H9 (cell line): ENCODE results near the gene UFSP1. TPM values are rescaled to one million over a fixed set of nuclear protein-coding genes. Genes with fewer than 3 reads are reported as not detected.

Experiments used
- DNase-seq: peaks from one replicate; pipeline ENCODE4 v3.0.0-alpha.2; 2017
- H2AFZ ChIP-seq: one replicate; pipeline ENCODE4 v1.6.1; 2013; ENCODE audit warnings: mild to moderate bottlenecking, low read length, control low read depth, moderate library complexity
- H2AK5ac ChIP-seq: 2 replicates; pipeline ENCODE4 v1.6.1; 2013; ENCODE audit warnings: low read length, control low read depth, mixed read lengths; ENCODE audit not compliant: insufficient read length
- H2BK120ac ChIP-seq: one replicate; pipeline ENCODE4 v1.6.1; 2013; ENCODE audit warnings: low read depth, mild to moderate bottlenecking, low read length, control low read depth, inconsistent platforms; ENCODE audit not compliant: poor library complexity, severe bottlenecking
- H2BK12ac ChIP-seq: 2 replicates; pipeline ENCODE4 v1.6.1; 2013; ENCODE audit warnings: low read length, control low read depth, mixed read lengths, low read depth; ENCODE audit not compliant: insufficient read length
- H2BK15ac ChIP-seq: 2 replicates; pipeline ENCODE4 v1.6.1; 2013; ENCODE audit warnings: low read depth, low read length, control low read depth
- H2BK20ac ChIP-seq: one replicate; pipeline ENCODE4 v1.6.1; 2013; ENCODE audit warnings: low read depth, mild to moderate bottlenecking, low read length, control low read depth, inconsistent platforms; ENCODE audit not compliant: poor library complexity, severe bottlenecking
- H2BK5ac ChIP-seq: 2 replicates; pipeline ENCODE4 v1.6.1; 2013; ENCODE audit warnings: low read length, control low read depth, mixed read lengths; ENCODE audit not compliant: insufficient read length
- H3K14ac ChIP-seq: 2 replicates; pipeline ENCODE4 v1.6.1; 2013; ENCODE audit warnings: low read length, control low read depth; ENCODE audit not compliant: insufficient read depth
- H3K18ac ChIP-seq: 2 replicates; pipeline ENCODE4 v1.6.1; 2013; ENCODE audit warnings: low read depth, mild to moderate bottlenecking, mixed read lengths, low read length, control low read depth; ENCODE audit not compliant: insufficient read length
- H3K23ac ChIP-seq: 2 replicates; pipeline ENCODE4 v1.6.1; 2013; ENCODE audit warnings: low read length, control low read depth, mixed read lengths, low read depth; ENCODE audit not compliant: insufficient read length
- H3K23me2 ChIP-seq: 2 replicates; pipeline ENCODE4 v1.6.1; 2013; ENCODE audit warnings: low read depth, mild to moderate bottlenecking, mixed read lengths, low read length, control low read depth; ENCODE audit not compliant: insufficient read length, poor library complexity, severe bottlenecking
- H3K27ac ChIP-seq: 2 replicates; pipeline ENCODE4 v1.5.1; 2013; ENCODE audit warnings: low read length, control low read depth, mixed read lengths, low read depth; ENCODE audit not compliant: insufficient read length
- H3K27me3 ChIP-seq: 2 replicates; pipeline ENCODE4 v1.6.1; 2013; ENCODE audit warnings: low read length, control low read depth, inconsistent platforms; ENCODE audit not compliant: insufficient read depth
- H3K4ac ChIP-seq: 2 replicates; pipeline ENCODE4 v1.6.1; 2013; ENCODE audit warnings: low read depth, mild to moderate bottlenecking, control low read depth, inconsistent platforms, low read length, moderate library complexity
- H3K4me1 ChIP-seq: 2 replicates; pipeline ENCODE4 v1.6.1; 2013; ENCODE audit warnings: low read length, control low read depth, inconsistent platforms; ENCODE audit not compliant: insufficient read depth
- H3K4me2 ChIP-seq: 2 replicates; pipeline ENCODE4 v1.6.1; 2013; ENCODE audit warnings: low read length, control low read depth, mixed read lengths; ENCODE audit not compliant: insufficient read length, insufficient read depth
- H3K56ac ChIP-seq: 2 replicates; pipeline ENCODE4 v1.6.1; 2013; ENCODE audit warnings: low read depth, mild to moderate bottlenecking, mixed read lengths, low read length, control low read depth; ENCODE audit not compliant: insufficient read length
- H3K79me1 ChIP-seq: 2 replicates; pipeline ENCODE4 v1.6.1; 2013; ENCODE audit warnings: low read depth, mild to moderate bottlenecking, moderate library complexity, low read length, control low read depth, inconsistent platforms; ENCODE audit not compliant: insufficient read depth, poor library complexity, severe bottlenecking
- H3K79me2 ChIP-seq: 2 replicates; pipeline ENCODE4 v1.6.1; 2013; ENCODE audit warnings: low read length, control low read depth, inconsistent platforms; ENCODE audit not compliant: insufficient read depth
- H3K9ac ChIP-seq: 2 replicates; pipeline ENCODE4 v1.6.1; 2013; ENCODE audit warnings: low read length, control low read depth, mixed read lengths; ENCODE audit not compliant: insufficient read length; ENCODE audit errors: extremely low read depth
- H3K9me3 ChIP-seq: one replicate; pipeline ENCODE4 v1.6.1; 2013; ENCODE audit warnings: low read depth, low read length, inconsistent platforms; ENCODE audit not compliant: control insufficient read depth
- H3T11ph ChIP-seq: one replicate; pipeline ENCODE4 v1.6.1; 2013; ENCODE audit warnings: mild to moderate bottlenecking, low read length, control low read depth, inconsistent platforms
- H4K20me1 ChIP-seq: one replicate; pipeline ENCODE4 v1.6.1; 2013; ENCODE audit not compliant: control insufficient read depth, insufficient read length, insufficient read depth
- H4K5ac ChIP-seq: 2 replicates; pipeline ENCODE4 v1.6.1; 2013; ENCODE audit warnings: low read depth, mild to moderate bottlenecking, mixed read lengths, low read length, control low read depth; ENCODE audit not compliant: insufficient read length
- H4K8ac ChIP-seq: replicated peaks from 2 replicates; pipeline ENCODE4 v1.6.1; 2013; ENCODE audit warnings: low read length, control low read depth, mixed read lengths, low read depth; ENCODE audit not compliant: insufficient read length
- H4K91ac ChIP-seq: 2 replicates; pipeline ENCODE4 v1.6.1; 2013; ENCODE audit warnings: low read depth, mild to moderate bottlenecking, moderate library complexity, mixed read lengths, low read length, control low read depth; ENCODE audit not compliant: insufficient read length
- H3K27ac Mint-ChIP-seq, 3 experiments: 2 replicates in 2 of 3; 3 replicates in 1 of 3; pipeline ENCODE4 v1.8.0; 2020 to 2021; ENCODE audit warnings: mixed read lengths in 3 of 3, mild to moderate bottlenecking in 1 of 3, moderate library complexity in 1 of 3
- H3K27me3 Mint-ChIP-seq: 2 replicates; pipeline ENCODE4 v1.8.0; 2021; ENCODE audit warnings: low read depth, mild to moderate bottlenecking, moderate library complexity, mixed read lengths
- H3K36me3 Mint-ChIP-seq, 3 experiments: 2 replicates in 2 of 3; 3 replicates in 1 of 3; pipeline ENCODE4 v1.8.0; 2020 to 2021; ENCODE audit warnings: low read depth in 3 of 3, mixed read lengths in 3 of 3; ENCODE audit not compliant: insufficient read depth in 1 of 3
- H3K4me1 Mint-ChIP-seq, 2 experiments: 2 replicates each; pipeline ENCODE4 v1.8.0; 2020; ENCODE audit warnings: mixed read lengths in 2 of 2
- H3K4me3 Mint-ChIP-seq, 2 experiments: 2 replicates in 1 of 2; 3 replicates in 1 of 2; pipeline ENCODE4 v1.8.0; 2020 to 2021; ENCODE audit warnings: mild to moderate bottlenecking in 2 of 2, mixed read lengths in 2 of 2, moderate library complexity in 1 of 2
- H3K9me3 Mint-ChIP-seq, 2 experiments: 2 replicates in 1 of 2; 3 replicates in 1 of 2; pipeline ENCODE4 v1.8.0; 2020; ENCODE audit warnings: mild to moderate bottlenecking in 2 of 2, mixed read lengths in 2 of 2, moderate library complexity in 1 of 2
- WGBS: extraction: QIAGEN DNeasy Blood & Tissue Kit; methylation state at CpG from one replicate; pipeline ENCODE4 v1.1.7; 2013; ENCODE audit warnings: missing lambda C conversion rate, low lambda C conversion rate, mixed read lengths; ENCODE audit not compliant: insufficient read length; ENCODE audit errors: extremely low coverage; 5-methylcytosine and 5-hydroxymethylcytosine counted together
- total RNA-seq: library from RNA; stranded (reverse); gene quantifications from 2 replicates; pipeline ENCODE4 v1.2.1, GENCODE V29; 2021
- TF ChIP-seq, protein P1 (sequence below): fragments of 200-600 bp; sonication (generic); conservative IDR thresholded peaks from 3 replicates; pipeline ENCODE4 v1.8.0; 2021; ENCODE audit warnings: antibody characterized with exemption, mild to moderate bottlenecking

Gene UFSP1
- total RNA-seq, 1 experiment from 2014 or later, result 4.3 TPM

- Histone ChIP-seq H2AK5ac (no peak overlapping the region), H3K18ac (no peak overlapping the region), H2BK20ac (no peak overlapping the region), H4K20me1 (no peaks in the 10 kb centered on the region), H4K5ac (no peak overlapping the region), H2AFZ (no peak overlapping the region), H3K23me2 (peaks cover 22% of the 10 kb centered on the region), H4K8ac (no peak overlapping the region), H3K14ac (no peak overlapping the region), H3K9ac (no peak overlapping the region), H3K4me2 (no peak overlapping the region), H3K23ac (no peak overlapping the region), H3K79me1 (peaks cover 2% of the 10 kb centered on the region), H3K9me3 (no peaks in the 10 kb centered on the region), H3K56ac (no peak overlapping the region), H4K91ac (no peak overlapping the region), H2BK15ac (no peak overlapping the region), H3K27ac (no peak overlapping the region), H3K79me2 (peaks cover 6% of the 10 kb centered on the region; the same call in 1 of the 2 replicates), H3K27me3 (no peaks in the 10 kb centered on the region), H2BK5ac (no peak overlapping the region), H2BK12ac (no peak overlapping the region), H3T11ph (no peak overlapping the region), H3K4me1 (no peaks in the 10 kb centered on the region; the same call in 1 of the 2 replicates), H3K4ac (no peak overlapping the region), H2BK120ac (no peak overlapping the region)
- TF ChIP-seq, protein P1, sequence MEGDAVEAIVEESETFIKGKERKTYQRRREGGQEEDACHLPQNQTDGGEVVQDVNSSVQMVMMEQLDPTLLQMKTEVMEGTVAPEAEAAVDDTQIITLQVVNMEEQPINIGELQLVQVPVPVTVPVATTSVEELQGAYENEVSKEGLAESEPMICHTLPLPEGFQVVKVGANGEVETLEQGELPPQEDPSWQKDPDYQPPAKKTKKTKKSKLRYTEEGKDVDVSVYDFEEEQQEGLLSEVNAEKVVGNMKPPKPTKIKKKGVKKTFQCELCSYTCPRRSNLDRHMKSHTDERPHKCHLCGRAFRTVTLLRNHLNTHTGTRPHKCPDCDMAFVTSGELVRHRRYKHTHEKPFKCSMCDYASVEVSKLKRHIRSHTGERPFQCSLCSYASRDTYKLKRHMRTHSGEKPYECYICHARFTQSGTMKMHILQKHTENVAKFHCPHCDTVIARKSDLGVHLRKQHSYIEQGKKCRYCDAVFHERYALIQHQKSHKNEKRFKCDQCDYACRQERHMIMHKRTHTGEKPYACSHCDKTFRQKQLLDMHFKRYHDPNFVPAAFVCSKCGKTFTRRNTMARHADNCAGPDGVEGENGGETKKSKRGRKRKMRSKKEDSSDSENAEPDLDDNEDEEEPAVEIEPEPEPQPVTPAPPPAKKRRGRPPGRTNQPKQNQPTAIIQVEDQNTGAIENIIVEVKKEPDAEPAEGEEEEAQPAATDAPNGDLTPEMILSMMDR, result no peak
- DNase-seq, result no peak
- Mint-ChIP-seq H3K27me3 (no peaks in the 10 kb centered on the region; the same call in 1 of the 2 replicates), H3K27ac (peak overlapping the region in 2 of 3 experiments; percentile 79 to 88; a peak in 4 of 7 replicates), H3K4me1 (peaks cover 30 to 42% of the 10 kb centered on the region in 2 experiments), H3K9me3 (no peaks in the 10 kb centered on the region), H3K36me3 (peaks cover 66 to 76% (median 73%) of the 10 kb centered on the region in 3 experiments), H3K4me3 (peak overlapping the region in 1 of 2 experiments; percentile 69; a peak in 2 of 5 replicates)
- WGBS, result no CpG with 5 or more reads among the region's 27 CpGs
Observed at GRCh38 chr7:100886142-100886935, 3.2 kb downstream of the UFSP1 start.
